HepG2 (cell line): Measurements from ENCODE around the gene SYPL2. TPM values are rescaled to one million over a fixed set of nuclear protein-coding genes. Genes with fewer than 3 reads are reported as not detected.
A peak's percentile ranks its signal among the peaks of the same experiment; 100 is the strongest.

ENCODE experiments used
- ATAC-seq: fragments of 200-7000 bp; cut with Tn5 transposase; 3 replicates; pipeline ENCODE4 v1.9.1; 2020; ENCODE audit warnings: mild to moderate bottlenecking, moderate library complexity
- BruUV-seq: library from RNA; stranded (reverse); fragments of 400-500 nt; replicated peaks from 2 replicates; lab custom pipeline; 2021; lab: Mats Ljungman, UMichigan
- CTCF ChIA-PET: fragments of 300-600 bp; formaldehyde crosslinking; extraction: SDS; loops from one replicate; lab custom pipeline; 2021; ENCODE audit warnings: low total read pairs, inconsistent platforms, low intra/inter-chr PET ratio; lab: Yijun Ruan, JAX
- POLR2A ChIA-PET: fragments of 350-600 bp; sonication (Branson Sonifier 250); formaldehyde crosslinking; loops from one replicate; lab custom pipeline; 2020; ENCODE audit warnings: antibody characterized with exemption, inconsistent platforms; lab: Yijun Ruan, JAX
- DNase-seq: peaks from one replicate; pipeline ENCODE4 v3.0.0-alpha.2; 2015; ENCODE audit warnings: low spot score
- FAIRE-seq: peaks from 3 replicates; lab custom pipeline; 2011; peaks lifted over from hg19 to GRCh38; lab: Jason Lieb, UNC
- H2AFZ ChIP-seq: one replicate; pipeline ENCODE4 v1.6.1; 2011; ENCODE audit warnings: low read length, inconsistent platforms
- H3K27ac ChIP-seq: fragments of 300-600 bp; 3 replicates; pipeline ENCODE4 v1.8.0; 2011; ENCODE audit warnings: mixed run types, mild to moderate bottlenecking, mixed read lengths, low read length, inconsistent platforms; ENCODE audit not compliant: insufficient read depth; ENCODE audit errors: extremely low read length
- H3K27me3 ChIP-seq, 2 experiments: fragments of 200-600 bp in 1 of 2; 2 replicates in 1 of 2; 3 replicates in 1 of 2; pipeline versions ENCODE4 v1.6.0 to v1.8.0; 2011; ENCODE audit warnings: low read length in 2 of 2, mild to moderate bottlenecking in 2 of 2, moderate library complexity in 2 of 2, inconsistent platforms in 1 of 2; ENCODE audit not compliant: insufficient read depth in 2 of 2, control insufficient read depth in 1 of 2
- H3K36me3 ChIP-seq, 2 experiments: fragments of 200-600 bp in 1 of 2; replicated peaks in 1 of 2; 2 replicates in 1 of 2; 3 replicates in 1 of 2; pipeline versions ENCODE4 v1.5.1 to v1.8.0; 2011; ENCODE audit warnings: low read length in 2 of 2, inconsistent platforms in 1 of 2; ENCODE audit not compliant: insufficient read depth in 2 of 2, control insufficient read depth in 1 of 2
- H3K4me1 ChIP-seq: 2 replicates; pipeline ENCODE4 v1.5.1; 2012; ENCODE audit warnings: low read length, inconsistent platforms; ENCODE audit not compliant: insufficient read depth
- H3K4me2 ChIP-seq: 2 replicates; pipeline ENCODE4 v1.6.0; 2011; ENCODE audit warnings: low read depth, low read length, inconsistent platforms
- H3K4me3 ChIP-seq, 3 experiments: fragments of 200-600 bp in 1 of 3; sonication (generic), shearing (Covaris generic) in 1 of 3; replicated peaks in 1 of 3; 2 replicates each; pipeline ENCODE4 v1.5.1; 2011 to 2016; ENCODE audit warnings: low read length in 3 of 3, inconsistent platforms in 2 of 3, low read depth in 2 of 3, mild to moderate bottlenecking in 2 of 3, control low read depth in 1 of 3, mixed read lengths in 1 of 3; ENCODE audit not compliant: insufficient read depth in 1 of 3
- H3K79me2 ChIP-seq: one replicate; pipeline ENCODE4 v1.6.1; 2011; ENCODE audit warnings: low read length, inconsistent platforms; ENCODE audit not compliant: insufficient read depth
- H3K9ac ChIP-seq: 2 replicates; pipeline ENCODE4 v1.6.0; 2011; ENCODE audit warnings: mild to moderate bottlenecking, low read depth, low read length, inconsistent platforms; ENCODE audit not compliant: insufficient read depth
- H3K9me3 ChIP-seq: 2 replicates; pipeline ENCODE4 v1.5.1; 2012; ENCODE audit warnings: mild to moderate bottlenecking, low read length
- H4K20me1 ChIP-seq: 2 replicates; pipeline ENCODE4 v1.6.0; 2011; ENCODE audit warnings: inconsistent platforms, mild to moderate bottlenecking, low read length, moderate library complexity; ENCODE audit not compliant: insufficient read depth
- ARNT2 ChIP-seq: sonication (generic); formaldehyde crosslinking; IDR thresholded peaks from 2 replicates; pipeline ENCODE4 v1.8.0; 2022; ENCODE audit warnings: mild to moderate bottlenecking, low read depth, missing genetic modification reagents, moderate library complexity
- FOSL2 ChIP-seq: sonication (generic); formaldehyde crosslinking; IDR thresholded peaks from 2 replicates; pipeline ENCODE4 v1.4.0; 2020; ENCODE audit warnings: missing genetic modification reagents
- GABPA ChIP-seq, 2 experiments: IDR thresholded peaks; 2 replicates each; pipeline ENCODE4 v1.6.1; 2011 to 2016; ENCODE audit warnings: low read depth in 2 of 2, low read length in 1 of 2, missing biosample characterization in 1 of 2, missing genetic modification characterization in 1 of 2
- GATAD2A ChIP-seq: IDR thresholded peaks from 2 replicates; pipeline ENCODE4 v1.6.1; 2016
- KDM2A ChIP-seq: sonication (generic); formaldehyde crosslinking; IDR thresholded peaks from 2 replicates; pipeline ENCODE4 v1.4.0; 2020; ENCODE audit warnings: low read depth, missing genetic modification reagents, borderline replicate concordance
- MEF2D ChIP-seq: sonication (generic); formaldehyde crosslinking; IDR thresholded peaks from 2 replicates; pipeline ENCODE4 v1.5.1; 2020; ENCODE audit warnings: mild to moderate bottlenecking, missing genetic modification reagents
- NBN ChIP-seq: fragments of 450-650 bp; conservative IDR thresholded peaks from 2 replicates; pipeline ENCODE4 v1.6.1; 2017
- NR2C2 ChIP-seq: sonication (generic); formaldehyde crosslinking; IDR thresholded peaks from 2 replicates; pipeline ENCODE4 v1.4.0; 2020; ENCODE audit warnings: missing genetic modification reagents, mild to moderate bottlenecking, moderate library complexity, borderline replicate concordance
- RFX5 ChIP-seq: IDR thresholded peaks from 2 replicates; pipeline ENCODE4 v1.6.1; 2011; ENCODE audit warnings: low read depth, low read length, improper control_type of control experiment
- SOX5 ChIP-seq: IDR thresholded peaks from 2 replicates; pipeline ENCODE4 v1.6.1; 2016; ENCODE audit warnings: borderline replicate concordance
- SOX6 ChIP-seq, 2 experiments: fragments of 450-650 bp in 1 of 2; sonication (generic) in 1 of 2; formaldehyde crosslinking in 1 of 2; IDR thresholded peaks; 2 replicates each; pipeline versions ENCODE4 v1.4.0 to v1.6.1; 2017 to 2020; ENCODE audit warnings: antibody characterized with exemption in 1 of 2, mild to moderate bottlenecking in 1 of 2, missing genetic modification reagents in 1 of 2
- ZNF253 ChIP-seq: sonication (generic); formaldehyde crosslinking; IDR thresholded peaks from 2 replicates; pipeline ENCODE4 v1.8.0; 2022; ENCODE audit warnings: mild to moderate bottlenecking, missing genetic modification reagents, borderline replicate concordance
- ZNF280B ChIP-seq: sonication (generic); formaldehyde crosslinking; IDR thresholded peaks from 2 replicates; pipeline ENCODE4 v1.5.0; 2020; ENCODE audit warnings: missing genetic modification reagents, mild to moderate bottlenecking, borderline replicate concordance
- ZNF281 ChIP-seq: sonication (generic); formaldehyde crosslinking; IDR thresholded peaks from 2 replicates; pipeline ENCODE4 v1.4.0; 2020; ENCODE audit warnings: missing genetic modification reagents, borderline replicate concordance
- WGBS: methylation state at CpG from one replicate; pipeline ENCODE4 v1.1.6; 2017; ENCODE audit warnings: low lambda C conversion rate; 5-methylcytosine and 5-hydroxymethylcytosine counted together
- in situ Hi-C: cut with HindIII; loops from 2 replicates; pipeline ENCODE4 v1.10.0; 2017; ENCODE audit warnings: low pct_unique_long_range_greater_than_20kb; ENCODE audit not compliant: extremely low pct_ligation_motif_present
- intact Hi-C: fragments of 100-400 bp; cut with micrococcal nuclease; formaldehyde crosslinking; loops from one replicate; pipeline ENCODE4 v1.10.0; 2022; ENCODE audit not compliant: unreplicated experiment
- polyA plus RNA-seq, 8 experiments: library from polyadenylated mRNA; depleted of rRNA in 3 of 8; stranded (reverse) in 7 of 8; unstranded in 1 of 8; fragments of >200 nt; fragmentation: Illumina TruSeq in 4 of 8; extraction: Trizol in 4 of 8; gene quantifications; 2 replicates each; pipeline versions ENCODE4 v1.2.1 to v1.2.3, GENCODE V29; 2011 to 2016; ENCODE audit warnings: low read depth in 4 of 8, missing spikeins in 1 of 8, mixed read lengths in 1 of 8; ENCODE audit not compliant: insufficient read depth in 1 of 8
- total RNA-seq, 5 experiments: library from RNA; depleted of rRNA; stranded (reverse); fragments of >200 nt; fragmentation: Illumina TruSeq; extraction: Trizol; gene quantifications; 2 replicates each; pipeline ENCODE4 v1.2.3, GENCODE V29; 2016; ENCODE audit warnings: low read depth in 1 of 5
- TF ChIP-seq, protein P1 (sequence below): sonication (generic); formaldehyde crosslinking; IDR thresholded peaks from 2 replicates; pipeline ENCODE4 v1.4.0; 2020; ENCODE audit warnings: missing genetic modification reagents, borderline replicate concordance

SYPL2 gene
- total and polyA plus RNA-seq, 2 of the 13 experiments (the other 11 are each of a cell fraction or from before 2014, with no cell fraction given), result 0.17 to 0.24 TPM

- no peak overlapping the region for H3K4me3 ChIP-seq
- ChIA-PET POLR2A (interaction anchor here (1.7 kb wide), 1 partner anchor 12 kb away, joined by 12 read pairs; the partner anchor contains the start of gene PSMA5), CTCF (no interaction called here)
- peaks cover 0 to 20% of the 10 kb centered on the region in 2 experiments; a peak in 3 of 5 replicates for H3K27me3 ChIP-seq
- no TSS peak for BruUV-seq
- DNase-seq (peak; percentile 72), FAIRE-seq (no peak), ATAC-seq (peak; percentile 78)
- intact Hi-C loops, result no loop called here
- no peak overlapping the region for H3K27ac ChIP-seq
- H3K36me3 ChIP-seq, result no peaks in the 10 kb centered on the region
- no peaks in the 10 kb centered on the region for H3K9me3 ChIP-seq
- no peaks in the 10 kb centered on the region for H3K79me2 ChIP-seq
- peak overlapping the region; percentile 38 for H3K4me2 ChIP-seq
- 3% methylated on average over 3 of the region's 3 CpGs for WGBS
- peaks cover 38% of the 10 kb centered on the region for H3K4me1 ChIP-seq
- no peak overlapping the region for H3K9ac ChIP-seq
- in situ Hi-C loops, result no loop called here
- no peak overlapping the region for H2AFZ ChIP-seq
- H4K20me1 ChIP-seq, result no peaks in the 10 kb centered on the region
- TF ChIP-seq ZNF253 (CRISPR knock-in tag) (no peak), GATAD2A (peak; percentile 37; the same call in 1 of the 2 replicates), FOSL2 (peak; percentile 87), NBN (no peak), MEF2D (peak; percentile 99), SOX5 (CRISPR knock-in tag) (0 out of 2 replicates have a peak, but pooled peaks have one; percentile 8), GABPA (IDR thresholded peaks at IDR 0.05; ENCODE audit: low read depth, low read length) (no peak), GABPA (CRISPR knock-in tag; IDR thresholded peaks at IDR 0.05; ENCODE audit: low read depth) (0 out of 2 replicates have a peak, but pooled peaks have one; percentile 11), ZNF281 (CRISPR knock-in tag) (no peak), NR2C2 (CRISPR knock-in tag) (peak; percentile 43; the same call in 1 of the 2 replicates), KDM2A (CRISPR knock-in tag) (no peak), ZNF280B (CRISPR knock-in tag) (no peak), RFX5 (no peak), ARNT2 (no peak), SOX6 (IDR thresholded peaks at IDR 0.05) (no peak), SOX6 (CRISPR knock-in tag; IDR thresholded peaks at IDR 0.05) (0 out of 2 replicates have a peak, but pooled peaks have one; percentile 33)
- TF ChIP-seq, protein P1, sequence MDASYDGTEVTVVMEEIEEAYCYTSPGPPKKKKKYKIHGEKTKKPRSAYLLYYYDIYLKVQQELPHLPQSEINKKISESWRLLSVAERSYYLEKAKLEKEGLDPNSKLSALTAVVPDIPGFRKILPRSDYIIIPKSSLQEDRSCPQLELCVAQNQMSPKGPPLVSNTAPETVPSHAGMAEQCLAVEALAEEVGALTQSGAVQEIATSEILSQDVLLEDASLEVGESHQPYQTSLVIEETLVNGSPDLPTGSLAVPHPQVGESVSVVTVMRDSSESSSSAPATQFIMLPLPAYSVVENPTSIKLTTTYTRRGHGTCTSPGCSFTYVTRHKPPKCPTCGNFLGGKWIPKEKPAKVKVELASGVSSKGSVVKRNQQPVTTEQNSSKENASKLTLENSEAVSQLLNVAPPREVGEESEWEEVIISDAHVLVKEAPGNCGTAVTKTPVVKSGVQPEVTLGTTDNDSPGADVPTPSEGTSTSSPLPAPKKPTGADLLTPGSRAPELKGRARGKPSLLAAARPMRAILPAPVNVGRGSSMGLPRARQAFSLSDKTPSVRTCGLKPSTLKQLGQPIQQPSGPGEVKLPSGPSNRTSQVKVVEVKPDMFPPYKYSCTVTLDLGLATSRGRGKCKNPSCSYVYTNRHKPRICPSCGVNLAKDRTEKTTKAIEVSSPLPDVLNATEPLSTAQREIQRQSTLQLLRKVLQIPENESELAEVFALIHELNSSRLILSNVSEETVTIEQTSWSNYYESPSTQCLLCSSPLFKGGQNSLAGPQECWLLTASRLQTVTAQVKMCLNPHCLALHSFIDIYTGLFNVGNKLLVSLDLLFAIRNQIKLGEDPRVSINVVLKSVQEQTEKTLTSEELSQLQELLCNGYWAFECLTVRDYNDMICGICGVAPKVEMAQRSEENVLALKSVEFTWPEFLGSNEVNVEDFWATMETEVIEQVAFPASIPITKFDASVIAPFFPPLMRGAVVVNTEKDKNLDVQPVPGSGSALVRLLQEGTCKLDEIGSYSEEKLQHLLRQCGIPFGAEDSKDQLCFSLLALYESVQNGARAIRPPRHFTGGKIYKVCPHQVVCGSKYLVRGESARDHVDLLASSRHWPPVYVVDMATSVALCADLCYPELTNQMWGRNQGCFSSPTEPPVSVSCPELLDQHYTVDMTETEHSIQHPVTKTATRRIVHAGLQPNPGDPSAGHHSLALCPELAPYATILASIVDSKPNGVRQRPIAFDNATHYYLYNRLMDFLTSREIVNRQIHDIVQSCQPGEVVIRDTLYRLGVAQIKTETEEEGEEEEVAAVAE (CRISPR knock-in tag), result 0 out of 2 replicates have a peak, but pooled peaks have one; percentile 70
These were observed 27.5 kb upstream of the SYPL2 start for GRCh38 chr1:109438798-109439297.
